AG08395 (cell line): ENCODE results near the gene NACAD.

ENCODE experiments used
- DNase-seq: peaks from one replicate; pipeline ENCODE4 v3.0.0; 2012; ENCODE audit warnings: mixed read lengths, low spot score

The NACAD gene

GRCh38 chr7:45073786-45074527 lies 14.8 kb downstream of the NACAD start:
- no peak for DNase-seq

DNA sequence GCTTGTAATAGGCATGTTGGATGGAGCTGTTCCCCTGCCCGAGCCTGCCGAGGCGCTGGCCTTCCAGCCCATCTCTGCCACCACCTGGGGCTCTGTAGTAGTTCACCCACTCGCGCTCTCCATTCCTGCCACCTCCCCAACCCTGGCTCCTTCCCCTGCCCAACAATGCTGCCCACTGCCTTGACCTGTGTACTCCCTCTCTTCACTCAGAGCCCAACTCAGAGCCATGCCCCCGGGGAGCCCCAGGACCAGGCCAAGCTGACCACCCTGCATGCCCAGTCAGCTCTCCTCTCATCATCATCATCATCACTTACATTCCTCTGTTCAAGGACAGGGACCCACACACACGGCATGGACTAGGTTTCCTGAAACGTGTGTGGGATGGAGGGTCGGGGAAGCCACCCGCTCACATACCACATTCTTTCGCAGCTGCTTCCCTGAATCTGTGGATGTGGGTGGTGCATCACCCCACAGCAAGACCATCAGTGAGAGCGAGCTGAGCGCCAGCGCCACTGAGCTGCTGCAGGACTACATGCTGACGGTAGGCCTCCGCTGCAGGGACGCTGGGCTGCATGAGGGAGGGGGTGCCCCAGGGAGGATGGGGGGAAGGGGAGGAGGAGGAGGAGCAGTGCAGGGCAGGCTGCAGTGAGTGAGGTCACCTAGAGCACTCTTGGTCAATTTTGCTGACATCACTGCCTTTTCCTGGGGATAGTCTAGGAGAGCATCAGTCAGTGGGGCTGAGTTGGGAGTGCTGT lies 15.6 kb downstream of the NACAD start:
- no peak for DNase-seq

DNA sequence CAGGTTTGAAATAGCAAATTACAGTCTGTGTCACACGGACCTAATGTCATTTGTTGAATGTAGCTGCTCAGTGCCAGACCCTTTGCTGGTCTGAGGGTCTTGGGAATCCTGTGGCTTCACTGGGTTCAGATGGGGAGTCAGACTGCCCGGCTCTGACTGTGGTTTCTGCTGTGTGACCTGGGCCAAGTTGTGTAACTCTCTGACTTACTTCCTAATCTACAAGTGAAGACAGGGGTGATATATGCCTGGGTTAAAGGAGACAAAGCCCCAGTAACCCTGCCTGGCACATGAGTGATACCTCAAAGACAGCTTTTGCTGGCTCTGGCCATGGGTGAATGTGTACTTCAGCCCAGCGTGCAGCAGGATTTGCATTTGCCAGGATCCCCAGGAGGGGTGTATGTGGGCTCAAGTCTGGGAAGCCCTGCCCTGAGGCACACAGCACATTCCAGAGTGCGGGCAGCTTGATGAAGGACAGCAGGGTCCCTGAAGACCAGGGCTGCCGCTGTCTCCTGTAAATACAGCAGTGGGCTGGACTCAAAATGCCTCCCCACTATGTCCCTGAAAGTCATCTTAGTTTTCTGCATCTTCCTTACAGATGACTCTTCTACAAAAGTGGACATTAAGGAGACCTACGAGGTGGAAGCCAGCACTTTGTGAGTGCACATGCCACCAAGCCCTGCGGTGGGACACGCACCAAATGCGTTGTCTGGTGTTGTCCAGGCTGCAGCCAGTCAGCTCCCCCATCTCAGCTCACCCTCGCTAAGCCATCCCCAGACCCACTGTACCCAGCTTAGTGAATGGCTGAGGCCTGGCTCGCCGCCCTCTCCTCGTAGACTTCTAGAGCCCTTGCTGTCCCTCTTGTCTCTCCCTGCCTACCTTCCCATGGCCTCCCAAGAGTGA lies 16.4 kb downstream of the NACAD start:
- no peak for DNase-seq

DNA sequence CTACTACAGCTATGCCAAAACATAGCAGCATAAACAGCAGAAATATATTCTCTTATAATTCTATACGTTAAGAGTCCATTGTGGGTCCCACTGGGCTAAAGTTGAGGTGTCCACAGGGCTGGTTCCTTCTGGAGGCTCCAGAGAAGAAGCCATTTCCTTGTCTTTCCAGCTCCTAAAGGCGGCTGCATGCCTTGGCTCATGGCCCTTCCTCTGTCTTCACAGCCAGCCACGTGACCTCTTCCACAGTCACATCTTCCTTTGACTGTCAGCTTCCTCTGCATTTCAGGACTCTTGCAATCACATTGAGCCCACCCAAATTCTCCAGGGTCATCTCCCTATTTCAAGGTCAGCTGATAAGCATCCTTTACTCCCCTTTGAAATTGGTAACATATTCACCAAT lies 17.2 kb downstream of the NACAD start:
- DNase-seq, result no peak

- DNase-seq, result no peak
Measured at GRCh38 chr7:45070254-45070642, 18.5 kb downstream of the NACAD start.

- no peak for DNase-seq
Measured at GRCh38 chr7:45069444-45070253, 19.1 kb downstream of the NACAD start.

GRCh38 chr7:45068236-45069023 lies 20.3 kb downstream of the NACAD start:
- no peak for DNase-seq

- DNase-seq, result no peak
Measured at GRCh38 chr7:45067582-45067981, 21.2 kb downstream of the NACAD start.

DNA sequence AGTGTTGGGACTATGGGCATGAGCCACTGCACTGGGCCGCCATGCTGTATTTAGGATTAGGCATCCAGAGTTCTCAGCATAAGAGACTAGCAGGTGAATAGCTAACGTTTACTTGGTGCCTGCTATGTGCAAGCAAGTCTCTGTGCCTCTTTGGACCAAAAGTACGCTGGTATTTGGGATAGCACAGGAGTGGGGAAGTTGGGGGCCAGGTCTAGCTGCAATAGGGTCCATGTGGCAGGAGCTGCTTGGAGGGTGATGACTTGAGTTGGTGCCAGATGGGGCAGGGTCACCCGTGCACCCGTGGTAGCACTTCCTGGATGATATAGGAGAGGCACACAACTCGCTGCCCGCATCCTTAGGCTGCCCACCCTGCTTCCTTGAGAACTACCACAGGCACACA lies 22.4 kb downstream of the NACAD start:
- no peak for DNase-seq

- DNase-seq, result no peak
Measured at GRCh38 chr7:45065031-45065995, 23.5 kb downstream of the NACAD start.

DNA sequence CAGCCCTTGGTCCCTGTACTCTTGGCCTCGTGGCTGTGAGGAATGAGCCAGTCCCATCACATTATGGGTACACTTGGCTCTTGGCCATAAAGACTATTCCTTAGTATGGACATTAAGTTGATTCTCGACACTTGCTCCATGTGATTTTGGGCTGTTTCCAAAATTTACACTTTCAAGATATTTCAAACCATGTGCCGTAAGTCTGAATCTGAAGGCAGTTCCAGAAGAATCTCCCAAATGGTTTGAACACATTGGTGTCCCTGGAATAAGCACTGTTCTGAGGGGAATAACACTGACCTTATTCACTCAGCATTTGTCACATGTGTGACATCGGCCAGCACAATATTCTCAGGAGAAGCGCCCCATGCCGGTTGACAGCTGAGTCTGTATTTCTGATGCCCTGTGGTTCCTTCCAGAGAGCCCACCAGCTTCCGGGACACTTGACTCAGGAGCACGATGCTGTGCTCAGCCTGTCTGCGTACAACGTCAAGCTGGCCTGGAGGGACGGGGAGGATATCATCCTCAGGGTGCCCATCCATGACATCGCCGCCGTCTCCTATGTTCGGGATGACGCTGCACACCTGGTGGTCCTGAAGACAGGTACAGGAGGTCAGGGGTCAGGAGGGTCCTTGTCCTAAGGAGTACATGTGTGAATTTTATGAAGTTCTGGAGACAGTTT lies 24.6 kb downstream of the NACAD start:
- DNase-seq, result no peak

DNA sequence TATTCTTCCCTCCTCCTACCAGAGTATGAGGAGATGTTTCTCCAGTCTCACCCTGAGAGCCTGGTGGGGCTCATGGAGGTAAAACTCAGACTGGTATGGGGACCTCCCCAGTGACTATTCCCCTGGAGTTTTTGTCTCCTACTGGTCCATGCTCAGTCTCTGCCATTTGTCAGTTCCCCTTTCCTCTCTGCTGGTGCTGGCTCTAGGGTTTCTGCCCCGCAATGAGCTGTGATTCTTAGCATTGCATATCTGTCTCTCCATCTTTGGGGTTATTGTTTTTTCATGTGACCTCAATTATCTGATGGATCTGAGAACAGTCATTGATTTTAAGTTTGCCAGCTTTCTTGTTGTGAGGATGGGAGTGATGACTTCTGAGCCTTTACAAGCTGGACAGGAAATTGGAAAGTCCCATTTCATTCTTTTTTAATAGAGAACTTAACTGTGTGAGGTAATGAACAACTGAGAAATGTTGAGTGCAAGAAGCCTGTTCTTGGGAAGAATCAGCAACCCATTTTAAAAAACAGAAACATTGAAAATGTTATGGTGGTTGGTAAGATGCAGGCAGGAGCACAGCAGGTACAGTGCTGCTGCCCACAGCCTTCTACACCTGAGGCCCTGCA lies 26.9 kb downstream of the NACAD start:
- DNase-seq, result no peak

DNA sequence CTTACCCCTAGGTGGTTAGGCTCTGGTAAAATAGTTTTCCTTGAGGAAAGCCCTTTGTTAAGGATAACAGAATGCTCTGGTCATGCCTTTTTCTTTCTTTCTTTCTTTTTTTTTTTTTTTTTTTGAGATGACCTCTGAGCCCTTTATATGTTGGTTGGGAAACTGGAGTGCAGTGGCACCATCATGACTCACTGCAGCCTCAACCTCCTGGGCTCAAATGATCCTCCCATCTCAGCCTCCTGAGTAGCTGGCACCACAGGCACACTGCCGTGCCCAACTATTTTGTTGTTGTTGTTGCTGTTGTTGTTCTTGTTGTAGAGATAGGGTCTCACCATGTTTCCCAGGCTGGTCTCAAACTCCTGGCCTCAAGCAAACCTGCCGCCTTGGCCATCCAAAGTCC lies 27.4 kb downstream of the NACAD start:
- DNase-seq, result no peak

- DNase-seq, result no peak
Measured at GRCh38 chr7:45060295-45060694, 28.5 kb downstream of the NACAD start.

DNA sequence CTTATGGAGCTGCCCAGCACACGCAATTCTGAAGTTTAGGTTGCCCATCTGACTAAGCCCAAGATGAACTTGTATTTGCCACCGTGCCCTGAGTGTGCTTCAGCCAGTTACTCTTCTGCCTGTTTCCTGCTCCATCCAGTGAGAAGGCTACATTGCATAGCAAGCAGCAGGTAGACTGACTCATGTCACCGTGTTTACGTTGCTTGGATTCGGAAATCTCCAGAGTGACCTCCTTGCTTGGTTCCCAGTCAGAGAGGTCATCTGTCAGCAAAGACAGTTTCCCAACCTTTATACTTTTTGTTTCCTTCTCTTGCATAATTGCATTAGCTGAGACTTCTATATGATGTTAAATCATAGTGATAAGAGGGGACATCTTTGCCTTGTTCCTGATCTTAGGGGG lies 30.9 kb downstream of the NACAD start:
- DNase-seq, result no peak

GRCh38 chr7:45055594-45056219 lies 33.1 kb downstream of the NACAD start:
- DNase-seq, result no peak

DNA sequence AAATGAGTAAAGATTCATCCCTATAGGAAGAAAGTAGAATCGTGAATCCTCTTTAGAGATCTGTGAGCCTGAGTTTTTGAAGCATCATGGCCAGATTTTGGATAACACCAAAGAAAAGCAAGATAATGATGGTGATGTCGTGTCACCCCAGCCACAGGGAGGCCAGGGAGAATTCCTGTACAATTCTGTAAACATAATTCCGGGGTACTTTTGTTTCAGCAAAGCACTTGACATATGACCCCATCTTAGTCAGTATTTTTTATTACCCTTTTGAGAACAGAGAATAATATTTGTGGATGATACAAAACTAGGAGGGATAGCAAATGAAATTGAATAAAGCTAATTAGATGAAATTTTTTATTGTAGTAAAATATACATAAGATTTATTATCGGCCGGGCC lies 33.8 kb downstream of the NACAD start:
- DNase-seq, result no peak

GRCh38 chr7:45054442-45054841 lies 34.3 kb downstream of the NACAD start:
- no peak for DNase-seq
